Measurements from ENCODE around the gene NR4A3.
"Not testable (repeated sequence)": the region's sequence is repeated elsewhere in the genome, so short reads cannot be mapped to it uniquely, and the experiment has no call there.

NR4A3 gene

DNA sequence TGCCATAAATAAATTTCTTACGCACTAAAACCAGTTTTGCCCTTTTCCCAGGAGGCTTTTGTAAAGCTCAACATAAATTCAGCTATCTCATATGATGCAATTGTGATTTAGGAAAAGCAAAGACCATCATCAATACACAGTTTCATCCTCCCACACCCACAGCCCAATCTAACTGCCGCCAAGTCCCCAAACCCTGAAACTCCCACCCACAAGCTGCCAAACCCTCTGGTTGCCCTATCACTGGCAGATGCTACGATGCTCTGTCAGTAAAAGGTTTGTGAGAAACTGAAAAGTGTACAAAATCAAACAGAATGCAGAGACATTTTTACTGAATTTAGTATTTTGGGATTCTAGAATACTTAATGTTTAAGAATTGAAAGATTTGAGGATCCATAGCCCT lies 42.8 kb upstream of the NR4A3 start:
- H3K27me3 ChIP-seq (ENCODE audit: insufficient read depth, low read length, poor library complexity): no peaks in the 10 kb centered on the region
- no peak overlapping the region for H3K9ac ChIP-seq (ENCODE audit: low read depth, low read length)
- ATAC-seq (ENCODE audit: insufficient read depth, low read depth): no peak
- DNase-seq: no peak
- H2AFZ ChIP-seq (ENCODE audit: low read depth, low read length): no peak overlapping the region
- no peaks in the 10 kb centered on the region for H3K9me3 ChIP-seq (ENCODE audit: insufficient read depth, low read length, severe bottlenecking)
- no peaks in the 10 kb centered on the region for H4K20me1 ChIP-seq (ENCODE audit: insufficient read depth, low read length)
- no peaks in the 10 kb centered on the region for H3K4me1 ChIP-seq (ENCODE audit: insufficient read depth, low read length)
- no peak overlapping the region for H3K27ac ChIP-seq (ENCODE audit: low read length)
- no peaks in the 10 kb centered on the region for H3K79me2 ChIP-seq (ENCODE audit: insufficient read depth, low read length)
- TF ChIP-seq, protein P1, sequence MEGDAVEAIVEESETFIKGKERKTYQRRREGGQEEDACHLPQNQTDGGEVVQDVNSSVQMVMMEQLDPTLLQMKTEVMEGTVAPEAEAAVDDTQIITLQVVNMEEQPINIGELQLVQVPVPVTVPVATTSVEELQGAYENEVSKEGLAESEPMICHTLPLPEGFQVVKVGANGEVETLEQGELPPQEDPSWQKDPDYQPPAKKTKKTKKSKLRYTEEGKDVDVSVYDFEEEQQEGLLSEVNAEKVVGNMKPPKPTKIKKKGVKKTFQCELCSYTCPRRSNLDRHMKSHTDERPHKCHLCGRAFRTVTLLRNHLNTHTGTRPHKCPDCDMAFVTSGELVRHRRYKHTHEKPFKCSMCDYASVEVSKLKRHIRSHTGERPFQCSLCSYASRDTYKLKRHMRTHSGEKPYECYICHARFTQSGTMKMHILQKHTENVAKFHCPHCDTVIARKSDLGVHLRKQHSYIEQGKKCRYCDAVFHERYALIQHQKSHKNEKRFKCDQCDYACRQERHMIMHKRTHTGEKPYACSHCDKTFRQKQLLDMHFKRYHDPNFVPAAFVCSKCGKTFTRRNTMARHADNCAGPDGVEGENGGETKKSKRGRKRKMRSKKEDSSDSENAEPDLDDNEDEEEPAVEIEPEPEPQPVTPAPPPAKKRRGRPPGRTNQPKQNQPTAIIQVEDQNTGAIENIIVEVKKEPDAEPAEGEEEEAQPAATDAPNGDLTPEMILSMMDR (IDR thresholded peaks at IDR 0.05; ENCODE audit: borderline replicate concordance, extremely low read depth, low read length, poor library complexity, severe bottlenecking): no peak
- TF ChIP-seq EZH2 (IDR thresholded peaks at IDR 0.05; ENCODE audit: borderline replicate concordance, low read depth, low read length, severe bottlenecking): no peak
- no peaks in the 10 kb centered on the region for H3K36me3 ChIP-seq (ENCODE audit: insufficient read depth, low read length)
- H3K4me2 ChIP-seq (ENCODE audit: insufficient read depth, low read length): no peak overlapping the region
- H3K4me3 ChIP-seq (ENCODE audit: low read depth in 1 of 2, low read length in 2 of 2): no peak overlapping the region

DNA sequence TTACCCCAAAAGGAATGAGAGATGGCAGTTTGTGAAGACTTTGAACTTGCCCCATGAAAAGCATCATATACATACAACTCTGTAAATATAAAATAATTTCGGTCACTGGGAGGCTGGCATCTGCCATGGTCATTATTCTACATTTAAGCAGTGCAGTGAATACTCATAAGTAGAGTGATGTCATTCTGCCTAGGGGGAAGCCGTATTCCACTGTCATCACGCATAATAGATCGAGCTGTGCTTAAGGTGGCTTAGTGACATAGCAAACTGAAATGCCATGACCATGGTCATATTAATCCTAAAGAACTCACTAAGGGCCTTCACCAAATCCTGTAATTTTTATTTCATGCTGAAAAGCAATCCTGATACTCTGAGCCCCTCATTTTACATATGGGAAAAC lies 42.4 kb upstream of the NR4A3 start:
- DNase-seq: no peak
- Histone ChIP-seq H3K9ac (ENCODE audit: low read depth, low read length) (no peak overlapping the region), H3K4me3 (ENCODE audit: low read depth in 1 of 2, low read length in 2 of 2) (no peak overlapping the region), H4K20me1 (ENCODE audit: insufficient read depth, low read length) (no peaks in the 10 kb centered on the region), H3K9me3 (ENCODE audit: insufficient read depth, low read length, severe bottlenecking) (no peaks in the 10 kb centered on the region), H3K27ac (ENCODE audit: low read length) (no peak overlapping the region), H3K4me1 (ENCODE audit: insufficient read depth, low read length) (no peaks in the 10 kb centered on the region), H2AFZ (ENCODE audit: low read depth, low read length) (no peak overlapping the region), H3K36me3 (ENCODE audit: insufficient read depth, low read length) (no peaks in the 10 kb centered on the region), H3K79me2 (ENCODE audit: insufficient read depth, low read length) (no peaks in the 10 kb centered on the region), H3K4me2 (ENCODE audit: insufficient read depth, low read length) (no peak overlapping the region), H3K27me3 (ENCODE audit: insufficient read depth, low read length, poor library complexity) (no peaks in the 10 kb centered on the region)
- ATAC-seq (ENCODE audit: insufficient read depth, low read depth): no peak
- TF ChIP-seq EZH2 (IDR thresholded peaks at IDR 0.05; ENCODE audit: borderline replicate concordance, low read depth, low read length, severe bottlenecking): no peak
- TF ChIP-seq, protein P1 (IDR thresholded peaks at IDR 0.05; ENCODE audit: borderline replicate concordance, extremely low read depth, low read length, poor library complexity, severe bottlenecking): no peak

DNA sequence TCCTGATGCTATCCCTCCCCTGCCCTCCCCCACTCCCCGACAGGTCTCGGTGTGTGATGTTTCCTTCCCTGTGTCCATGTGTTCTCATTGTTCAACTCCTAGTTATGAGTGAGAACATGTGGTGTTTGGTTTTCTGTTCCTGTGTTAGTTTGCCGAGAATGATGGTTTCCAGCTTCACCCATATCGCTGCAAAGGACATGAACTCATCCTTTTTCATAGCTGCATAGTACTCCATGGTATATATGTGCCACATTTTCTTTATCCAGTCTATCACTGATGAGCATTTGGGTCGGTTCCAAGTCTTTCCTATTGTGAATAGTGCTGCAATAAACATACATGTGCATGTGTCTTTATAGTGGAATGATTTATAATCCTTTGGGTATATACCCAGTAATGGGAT lies 39.3 kb upstream of the NR4A3 start:
- not testable (repeated sequence) for H3K4me1 ChIP-seq (ENCODE audit: insufficient read depth, low read length); H2AFZ ChIP-seq (ENCODE audit: low read depth, low read length); H4K20me1 ChIP-seq (ENCODE audit: insufficient read depth, low read length); DNase-seq; ATAC-seq (ENCODE audit: insufficient read depth, low read depth); H3K4me2 ChIP-seq (ENCODE audit: insufficient read depth, low read length); H3K27me3 ChIP-seq (ENCODE audit: insufficient read depth, low read length, poor library complexity); H3K27ac ChIP-seq (ENCODE audit: low read length); H3K4me3 ChIP-seq (ENCODE audit: low read depth in 1 of 2, low read length in 2 of 2); H3K36me3 ChIP-seq (ENCODE audit: insufficient read depth, low read length); H3K9me3 ChIP-seq (ENCODE audit: insufficient read depth, low read length, severe bottlenecking); H3K79me2 ChIP-seq (ENCODE audit: insufficient read depth, low read length); H3K9ac ChIP-seq (ENCODE audit: low read depth, low read length)

DNA sequence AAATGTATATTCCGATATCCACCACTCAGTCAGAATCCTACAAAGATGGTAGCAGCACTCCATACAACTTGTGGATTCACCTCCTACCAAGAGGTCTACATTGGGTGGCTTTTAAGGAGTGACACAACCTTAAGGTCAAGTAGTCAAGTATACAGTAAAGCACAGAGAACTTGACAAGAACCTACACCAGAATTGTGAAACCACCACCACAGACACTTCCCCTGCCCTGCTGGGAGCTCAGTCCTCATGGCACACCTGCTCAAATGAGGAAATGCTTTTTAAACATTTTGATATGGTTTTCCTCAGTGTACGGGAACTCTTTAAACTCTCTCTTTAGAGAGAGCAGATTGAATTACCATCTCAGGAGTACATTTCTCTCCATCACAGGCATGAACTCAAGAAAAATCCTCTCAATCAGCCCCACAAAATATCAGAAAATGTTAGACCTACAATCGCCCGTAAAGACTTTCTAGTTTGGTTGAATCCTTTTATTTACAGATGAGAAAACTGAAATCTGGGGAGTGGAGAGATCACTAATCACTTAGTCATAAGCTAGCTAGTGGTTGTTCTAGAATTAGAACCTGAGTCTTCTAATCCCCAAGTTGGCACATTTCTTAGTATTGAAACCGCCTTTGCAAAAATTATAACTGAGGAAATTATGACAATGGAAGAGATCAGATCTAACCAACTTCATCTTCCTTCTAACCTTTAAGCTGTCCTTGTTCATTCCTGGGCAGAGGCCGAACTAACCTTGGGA lies 38.5 kb upstream of the NR4A3 start:
- Histone ChIP-seq H3K27ac (ENCODE audit: low read length) (no peak overlapping the region), H3K9me3 (ENCODE audit: insufficient read depth, low read length, severe bottlenecking) (no peaks in the 10 kb centered on the region), H3K27me3 (ENCODE audit: insufficient read depth, low read length, poor library complexity) (no peaks in the 10 kb centered on the region), H4K20me1 (ENCODE audit: insufficient read depth, low read length) (no peaks in the 10 kb centered on the region), H3K4me2 (ENCODE audit: insufficient read depth, low read length) (no peak overlapping the region), H2AFZ (ENCODE audit: low read depth, low read length) (no peak overlapping the region), H3K9ac (ENCODE audit: low read depth, low read length) (no peak overlapping the region), H3K4me3 (ENCODE audit: low read depth in 1 of 2, low read length in 2 of 2) (no peak overlapping the region), H3K4me1 (ENCODE audit: insufficient read depth, low read length) (no peaks in the 10 kb centered on the region), H3K79me2 (ENCODE audit: insufficient read depth, low read length) (no peaks in the 10 kb centered on the region), H3K36me3 (ENCODE audit: insufficient read depth, low read length) (no peaks in the 10 kb centered on the region)
- TF ChIP-seq EZH2 (IDR thresholded peaks at IDR 0.05; ENCODE audit: borderline replicate concordance, low read depth, low read length, severe bottlenecking): no peak
- TF ChIP-seq, protein P1 (IDR thresholded peaks at IDR 0.05; ENCODE audit: borderline replicate concordance, extremely low read depth, low read length, poor library complexity, severe bottlenecking): no peak
- DNase-seq: no peak
- no peak for ATAC-seq (ENCODE audit: insufficient read depth, low read depth)

Data from DND-41 (cell line).